ENCODE results near the gene SLC34A2. TPM values are rescaled to one million over a fixed set of nuclear protein-coding genes. Genes with fewer than 3 reads are reported as not detected.

The SLC34A2 gene
- polyA plus RNA-seq, 1 donor from 2014 or later: not detected

- Histone ChIP-seq H3K9ac (ENCODE audit: low read length) (no peak overlapping the region), H4K20me1 (ENCODE audit: insufficient read depth) (no peaks in the 10 kb centered on the region), H3K9me3 (ENCODE audit: low read length) (no peaks in the 10 kb centered on the region), H3K27me3 (ENCODE audit: insufficient read depth, low read depth, low read length) (no peaks in the 10 kb centered on the region), H3K4me3 (ENCODE audit: low read length) (no peak overlapping the region), H2AFZ (ENCODE audit: low read depth, low read length) (no peak overlapping the region), H3K79me2 (replicated peaks; ENCODE audit: insufficient read depth, low read length) (no peaks in the 10 kb centered on the region), H3K36me3 (ENCODE audit: insufficient read depth, low read length) (no peaks in the 10 kb centered on the region), H3K27ac (ENCODE audit: low read length) (no peak overlapping the region), H3F3A (ENCODE audit: insufficient read depth, low read length, poor library complexity, severe bottlenecking) (no peaks in the 10 kb centered on the region), H3K4me2 (ENCODE audit: low read length) (no peak overlapping the region), H3K9me2 (ENCODE audit: insufficient read depth, low read length) (no peaks in the 10 kb centered on the region)
- TF ChIP-seq REST (IDR thresholded peaks at IDR 0.05; ENCODE audit: borderline replicate concordance) (no peak), SMC3 (conservative IDR thresholded peaks at IDR 0.05; ENCODE audit: poor library complexity) (no peak), TAF1 (IDR thresholded peaks at IDR 0.05; ENCODE audit: low read depth) (no peak), EP300 (conservative IDR thresholded peaks at IDR 0.05; ENCODE audit: poor library complexity, severe bottlenecking) (no peak), CTCF (IDR thresholded peaks at IDR 0.05; ENCODE audit: poor library complexity, severe bottlenecking) (no peak), MXI1 (conservative IDR thresholded peaks at IDR 0.05; ENCODE audit: poor library complexity, severe bottlenecking) (no peak), RAD21 (conservative IDR thresholded peaks at IDR 0.05) (no peak)
Observed at GRCh38 chr4:25700661-25701060, 45.0 kb downstream of the SLC34A2 start.

GRCh38 chr4:25702848-25703247, 47.2 kb downstream of the SLC34A2 start:
- Histone ChIP-seq H3K9me3 (ENCODE audit: low read length) (no peaks in the 10 kb centered on the region), H3K9ac (ENCODE audit: low read length) (no peak overlapping the region), H3K27me3 (ENCODE audit: insufficient read depth, low read depth, low read length) (no peaks in the 10 kb centered on the region), H3K27ac (ENCODE audit: low read length) (no peak overlapping the region), H3K79me2 (replicated peaks; ENCODE audit: insufficient read depth, low read length) (no peaks in the 10 kb centered on the region), H3K4me2 (ENCODE audit: low read length) (no peak overlapping the region), H3K9me2 (ENCODE audit: insufficient read depth, low read length) (no peaks in the 10 kb centered on the region), H3K36me3 (ENCODE audit: insufficient read depth, low read length) (no peaks in the 10 kb centered on the region), H3K4me3 (ENCODE audit: low read length) (no peak overlapping the region), H4K20me1 (ENCODE audit: insufficient read depth) (no peaks in the 10 kb centered on the region), H2AFZ (ENCODE audit: low read depth, low read length) (no peak overlapping the region), H3F3A (ENCODE audit: insufficient read depth, low read length, poor library complexity, severe bottlenecking) (no peaks in the 10 kb centered on the region)
- no peak for TF ChIP-seq TAF1 (IDR thresholded peaks at IDR 0.05; ENCODE audit: low read depth)
- TF ChIP-seq MXI1 (conservative IDR thresholded peaks at IDR 0.05; ENCODE audit: poor library complexity, severe bottlenecking): no peak
- TF ChIP-seq REST (IDR thresholded peaks at IDR 0.05; ENCODE audit: borderline replicate concordance): no peak
- no peak for TF ChIP-seq CTCF (IDR thresholded peaks at IDR 0.05; ENCODE audit: poor library complexity, severe bottlenecking)
- no peak for TF ChIP-seq EZH2 (IDR thresholded peaks at IDR 0.05; ENCODE audit: borderline replicate concordance, insufficient read depth, low read length, poor library complexity, severe bottlenecking)
- no peak for TF ChIP-seq POLR2AphosphoS5 (IDR thresholded peaks at IDR 0.05)
- no peak for TF ChIP-seq SMC3 (conservative IDR thresholded peaks at IDR 0.05; ENCODE audit: poor library complexity)
